ENCODE data around the gene CRELD1. TPM values are rescaled to one million over a fixed set of nuclear protein-coding genes. Genes with fewer than 3 reads are reported as not detected.

Gene CRELD1
- total RNA-seq, 1 donor from 2014 or later, result 26.5 TPM

- no peaks in the 10 kb centered on the region for H3K27me3 Mint-ChIP-seq (ENCODE audit: low read depth)
- no peaks in the 10 kb centered on the region for H3K9me3 Mint-ChIP-seq (ENCODE audit: low read depth)
- peaks cover 17% of the 10 kb centered on the region for H3K4me1 Mint-ChIP-seq (ENCODE audit: low read depth)
- peaks cover 2% of the 10 kb centered on the region for H3K36me3 Mint-ChIP-seq (ENCODE audit: low read depth)
- DNase-seq (ENCODE audit: low spot score), result peak; percentile 26
- peak overlapping the region; percentile 53 for H3K4me3 Mint-ChIP-seq (ENCODE audit: unreplicated experiment)
- peak overlapping the region; percentile 4 for H3K27ac Mint-ChIP-seq (ENCODE audit: unreplicated experiment)
- TF ChIP-seq CTCF (IDR thresholded peaks at IDR 0.05), result no peak
Measured at GRCh38 chr3:9945358-9945757, 11.7 kb downstream of the CRELD1 start.

GRCh38 chr3:9946112-9947024 is 12.7 kb downstream of the CRELD1 start:
- peak overlapping the region; percentile 89 for H3K27ac Mint-ChIP-seq (ENCODE audit: unreplicated experiment)
- H3K27me3 Mint-ChIP-seq (ENCODE audit: low read depth), result no peaks in the 10 kb centered on the region
- no peaks in the 10 kb centered on the region for H3K9me3 Mint-ChIP-seq (ENCODE audit: low read depth)
- peaks cover 17% of the 10 kb centered on the region for H3K4me1 Mint-ChIP-seq (ENCODE audit: low read depth)
- peak overlapping the region; percentile 85 for H3K4me3 Mint-ChIP-seq (ENCODE audit: unreplicated experiment)
- peak; percentile 81 for TF ChIP-seq CTCF (IDR thresholded peaks at IDR 0.05)
- DNase-seq (ENCODE audit: low spot score), result peak; percentile 95
- H3K36me3 Mint-ChIP-seq (ENCODE audit: low read depth), result no peaks in the 10 kb centered on the region

- peak; percentile 90 for DNase-seq (ENCODE audit: low spot score)
- Mint-ChIP-seq H3K27me3 (ENCODE audit: low read depth) (no peaks in the 10 kb centered on the region), H3K36me3 (ENCODE audit: low read depth) (no peaks in the 10 kb centered on the region), H3K4me3 (ENCODE audit: unreplicated experiment) (peak overlapping the region; percentile 85), H3K9me3 (ENCODE audit: low read depth) (no peaks in the 10 kb centered on the region), H3K4me1 (ENCODE audit: low read depth) (peaks cover 22% of the 10 kb centered on the region), H3K27ac (ENCODE audit: unreplicated experiment) (peak overlapping the region; percentile 85)
- TF ChIP-seq CTCF (IDR thresholded peaks at IDR 0.05), result peak; percentile 72
Measured at GRCh38 chr3:9947025-9947995, 13.7 kb downstream of the CRELD1 start.

GRCh38 chr3:9948586-9948985 is 15.0 kb downstream of the CRELD1 start:
- Mint-ChIP-seq H3K27me3 (ENCODE audit: low read depth) (no peaks in the 10 kb centered on the region), H3K4me3 (ENCODE audit: unreplicated experiment) (no peak overlapping the region), H3K4me1 (ENCODE audit: low read depth) (peaks cover 24% of the 10 kb centered on the region), H3K9me3 (ENCODE audit: low read depth) (no peaks in the 10 kb centered on the region), H3K27ac (ENCODE audit: unreplicated experiment) (no peak overlapping the region), H3K36me3 (ENCODE audit: low read depth) (no peaks in the 10 kb centered on the region)
- TF ChIP-seq CTCF (IDR thresholded peaks at IDR 0.05), result no peak
- DNase-seq (ENCODE audit: low spot score), result peak; percentile 44

- no peak overlapping the region for H3K4me3 Mint-ChIP-seq (ENCODE audit: unreplicated experiment)
- no peak overlapping the region for H3K27ac Mint-ChIP-seq (ENCODE audit: unreplicated experiment)
- no peaks in the 10 kb centered on the region for H3K36me3 Mint-ChIP-seq (ENCODE audit: low read depth)
- DNase-seq (ENCODE audit: low spot score), result peak; percentile 87
- no peak for TF ChIP-seq CTCF (IDR thresholded peaks at IDR 0.05)
- H3K27me3 Mint-ChIP-seq (ENCODE audit: low read depth), result no peaks in the 10 kb centered on the region
- H3K4me1 Mint-ChIP-seq (ENCODE audit: low read depth), result peaks cover 24% of the 10 kb centered on the region
- H3K9me3 Mint-ChIP-seq (ENCODE audit: low read depth), result no peaks in the 10 kb centered on the region
Measured at GRCh38 chr3:9949115-9949514, 15.5 kb downstream of the CRELD1 start.
